ENCODE measurements around the gene LPAR3. TPM values are rescaled to one million over a fixed set of nuclear protein-coding genes. Genes with fewer than 3 reads are reported as not detected.

Gene LPAR3
- total RNA-seq, 2 experiments from 2014 or later = 0.74 to 1.1 TPM

GRCh38 chr1:84780000-84780716 lies 112.8 kb downstream of the LPAR3 start:
- no peaks in the 10 kb centered on the region for H3K9me3 Mint-ChIP-seq
- no peaks in the 10 kb centered on the region for H3K36me3 Mint-ChIP-seq (ENCODE audit: low read depth)
- H3K27me3 Mint-ChIP-seq (ENCODE audit: low read depth) = no peaks in the 10 kb centered on the region
- no peak overlapping the region for H3K4me3 Mint-ChIP-seq
- no peak overlapping the region for H3K27ac Mint-ChIP-seq
- peak; percentile 23 for DNase-seq
- CTCF ChIA-PET = interaction anchor here (0.6 to 1.4 kb wide), 5 partner anchors 13 to 631 kb away, joined by 3 to 7 read pairs (median 5); no protein-coding TSS in a partner anchor
- peaks cover 22% of the 10 kb centered on the region for H3K4me1 Mint-ChIP-seq (ENCODE audit: low read depth)
- intact Hi-C loops (cut with micrococcal nuclease) = loop anchor here (5.0 to 10.0 kb wide), 2 partner anchors 245 to 477 kb away; partner anchors contain the start of gene C1orf52

- Mint-ChIP-seq H3K36me3 (ENCODE audit: low read depth) (no peaks in the 10 kb centered on the region), H3K27me3 (ENCODE audit: low read depth) (no peaks in the 10 kb centered on the region), H3K9me3 (no peaks in the 10 kb centered on the region), H3K27ac (no peak overlapping the region), H3K4me1 (ENCODE audit: low read depth) (peaks cover 11% of the 10 kb centered on the region), H3K4me3 (no peak overlapping the region)
- CTCF ChIA-PET = interaction anchor here (0.6 to 1.6 kb wide), 8 partner anchors 9 to 339 kb away, joined by 3 to 12 read pairs (median 4); no protein-coding TSS in a partner anchor
- intact Hi-C loops (cut with micrococcal nuclease) = no loop called here
- no peak for DNase-seq
These were observed 116.4 kb downstream of the LPAR3 start for GRCh38 chr1:84776639-84777038.

GRCh38 chr1:84775535-84775920 lies 117.5 kb downstream of the LPAR3 start:
- Mint-ChIP-seq H3K9me3 (no peaks in the 10 kb centered on the region), H3K4me3 (no peak overlapping the region), H3K27ac (no peak overlapping the region), H3K4me1 (ENCODE audit: low read depth) (peaks cover 9% of the 10 kb centered on the region), H3K36me3 (ENCODE audit: low read depth) (no peaks in the 10 kb centered on the region), H3K27me3 (ENCODE audit: low read depth) (no peaks in the 10 kb centered on the region)
- CTCF ChIA-PET = interaction anchor here (0.7 to 1.6 kb wide), 6 partner anchors 11 to 486 kb away, joined by 3 to 12 read pairs (median 3); no protein-coding TSS in a partner anchor
- no peak for DNase-seq
- intact Hi-C loops (cut with micrococcal nuclease) = no loop called here

GRCh38 chr1:84774669-84775534 lies 118.1 kb downstream of the LPAR3 start:
- CTCF ChIA-PET = interaction anchor here (0.7 to 3.8 kb wide), 6 partner anchors 8 to 485 kb away, joined by 3 to 25 read pairs (median 4); no protein-coding TSS in a partner anchor
- H3K36me3 Mint-ChIP-seq (ENCODE audit: low read depth) = no peaks in the 10 kb centered on the region
- no peak overlapping the region for H3K4me3 Mint-ChIP-seq
- peaks cover 4% of the 10 kb centered on the region for H3K4me1 Mint-ChIP-seq (ENCODE audit: low read depth)
- H3K27me3 Mint-ChIP-seq (ENCODE audit: low read depth) = no peaks in the 10 kb centered on the region
- intact Hi-C loops (cut with micrococcal nuclease) = loop anchor here (5.0 kb wide), 3 partner anchors 108 to 868 kb away; no protein-coding TSS in a partner anchor
- H3K27ac Mint-ChIP-seq = no peak overlapping the region
- H3K9me3 Mint-ChIP-seq = no peaks in the 10 kb centered on the region
- no peak for DNase-seq

GRCh38 chr1:84773933-84774497 lies 119.0 kb downstream of the LPAR3 start:
- H3K4me3 Mint-ChIP-seq = no peak overlapping the region

GRCh38 chr1:84773195-84773594 lies 119.8 kb downstream of the LPAR3 start:
- Mint-ChIP-seq H3K27me3 (ENCODE audit: low read depth) (no peaks in the 10 kb centered on the region), H3K9me3 (no peaks in the 10 kb centered on the region), H3K4me3 (no peak overlapping the region), H3K27ac (no peak overlapping the region), H3K36me3 (ENCODE audit: low read depth) (no peaks in the 10 kb centered on the region), H3K4me1 (ENCODE audit: low read depth) (no peaks in the 10 kb centered on the region)
- CTCF ChIA-PET = interaction anchor here (0.5 to 3.8 kb wide), 11 partner anchors 9 to 867 kb away, joined by 3 to 25 read pairs (median 5); no protein-coding TSS in a partner anchor
- DNase-seq = no peak
- intact Hi-C loops (cut with micrococcal nuclease) = loop anchor here (5.0 kb wide), 3 partner anchors 106 to 866 kb away; no protein-coding TSS in a partner anchor

More at GRCh38 chr1:84773933-84774497, 119.0 kb downstream of the LPAR3 start:
- Mint-ChIP-seq H3K27me3 (ENCODE audit: low read depth) (no peaks in the 10 kb centered on the region), H3K4me1 (ENCODE audit: low read depth) (no peaks in the 10 kb centered on the region), H3K36me3 (ENCODE audit: low read depth) (no peaks in the 10 kb centered on the region), H3K9me3 (no peaks in the 10 kb centered on the region), H3K27ac (no peak overlapping the region)
- CTCF ChIA-PET = interaction anchor here (0.6 to 3.8 kb wide), 3 partner anchors 8 to 161 kb away, joined by 3 to 25 read pairs (median 4); no protein-coding TSS in a partner anchor
- DNase-seq = no peak
- intact Hi-C loops (cut with micrococcal nuclease) = loop anchor here (5.0 kb wide), 3 partner anchors 107 to 867 kb away; no protein-coding TSS in a partner anchor

- no peaks in the 10 kb centered on the region for H3K36me3 Mint-ChIP-seq (ENCODE audit: low read depth)
- H3K27me3 Mint-ChIP-seq (ENCODE audit: low read depth) = no peaks in the 10 kb centered on the region
- no peaks in the 10 kb centered on the region for H3K4me1 Mint-ChIP-seq (ENCODE audit: low read depth)
- H3K9me3 Mint-ChIP-seq = no peaks in the 10 kb centered on the region
- no peak overlapping the region for H3K4me3 Mint-ChIP-seq
- peak; percentile 86 for DNase-seq
- no peak overlapping the region for H3K27ac Mint-ChIP-seq
- intact Hi-C loops (cut with micrococcal nuclease) = loop anchor here (1.0 to 5.0 kb wide), 8 partner anchors 19 to 865 kb away; partner anchors contain the start of gene PRKACB
- CTCF ChIA-PET = interaction anchor here (0.5 to 3.8 kb wide), 33 partner anchors 9 to 867 kb away, joined by 3 to 25 read pairs (median 3); no protein-coding TSS in a partner anchor
These were observed 120.5 kb downstream of the LPAR3 start for GRCh38 chr1:84772428-84772943.

- intact Hi-C loops (cut with micrococcal nuclease) = loop anchor here (1.0 to 5.0 kb wide), 8 partner anchors 19 to 865 kb away; partner anchors contain the start of gene PRKACB
- CTCF ChIA-PET = interaction anchor here (0.6 to 3.8 kb wide), 30 partner anchors 10 to 866 kb away, joined by 3 to 25 read pairs (median 4); no protein-coding TSS in a partner anchor
- Mint-ChIP-seq H3K27ac (no peak overlapping the region), H3K27me3 (ENCODE audit: low read depth) (no peaks in the 10 kb centered on the region), H3K4me1 (ENCODE audit: low read depth) (no peaks in the 10 kb centered on the region), H3K36me3 (ENCODE audit: low read depth) (no peaks in the 10 kb centered on the region), H3K9me3 (no peaks in the 10 kb centered on the region), H3K4me3 (no peak overlapping the region)
- DNase-seq = no peak
These were observed 121.1 kb downstream of the LPAR3 start for GRCh38 chr1:84771895-84772294.

- CTCF ChIA-PET = interaction anchor here (1.1 kb wide), 1 partner anchor 12 kb away, joined by 3 read pairs; no protein-coding TSS in a partner anchor
- intact Hi-C loops (cut with micrococcal nuclease) = loop anchor here (5.0 kb wide), 3 partner anchors 103 to 863 kb away; no protein-coding TSS in a partner anchor
- no peaks in the 10 kb centered on the region for H3K27me3 Mint-ChIP-seq (ENCODE audit: low read depth)
- no peak overlapping the region for H3K27ac Mint-ChIP-seq
- H3K4me1 Mint-ChIP-seq (ENCODE audit: low read depth) = no peaks in the 10 kb centered on the region
- H3K36me3 Mint-ChIP-seq (ENCODE audit: low read depth) = no peaks in the 10 kb centered on the region
- H3K9me3 Mint-ChIP-seq = no peaks in the 10 kb centered on the region
- H3K4me3 Mint-ChIP-seq = no peak overlapping the region
- no peak for DNase-seq
These were observed 122.5 kb downstream of the LPAR3 start for GRCh38 chr1:84770481-84770880.

GRCh38 chr1:84769636-84770035 lies 123.4 kb downstream of the LPAR3 start:
- H3K4me1 Mint-ChIP-seq (ENCODE audit: low read depth) = no peaks in the 10 kb centered on the region
- intact Hi-C loops (cut with micrococcal nuclease) = loop anchor here (5.0 kb wide), 3 partner anchors 102 to 862 kb away; no protein-coding TSS in a partner anchor
- CTCF ChIA-PET = interaction anchor here (0.8 to 1.1 kb wide), 3 partner anchors 11 to 321 kb away, joined by 3 read pairs; no protein-coding TSS in a partner anchor
- peaks cover 3% of the 10 kb centered on the region for H3K27me3 Mint-ChIP-seq (ENCODE audit: low read depth)
- DNase-seq = no peak
- no peaks in the 10 kb centered on the region for H3K9me3 Mint-ChIP-seq
- no peak overlapping the region for H3K27ac Mint-ChIP-seq
- no peak overlapping the region for H3K4me3 Mint-ChIP-seq
- no peaks in the 10 kb centered on the region for H3K36me3 Mint-ChIP-seq (ENCODE audit: low read depth)

- DNase-seq = no peak
- H3K4me3 Mint-ChIP-seq = no peak overlapping the region
- H3K4me1 Mint-ChIP-seq (ENCODE audit: low read depth) = no peaks in the 10 kb centered on the region
- intact Hi-C loops (cut with micrococcal nuclease) = no loop called here
- H3K36me3 Mint-ChIP-seq (ENCODE audit: low read depth) = no peaks in the 10 kb centered on the region
- H3K9me3 Mint-ChIP-seq = no peaks in the 10 kb centered on the region
- no peak overlapping the region for H3K27ac Mint-ChIP-seq
- CTCF ChIA-PET = interaction anchor here (1.1 kb wide), 1 partner anchor 320 kb away, joined by 3 read pairs; no protein-coding TSS in a partner anchor
- H3K27me3 Mint-ChIP-seq (ENCODE audit: low read depth) = peaks cover 3% of the 10 kb centered on the region
These were observed 124.4 kb downstream of the LPAR3 start for GRCh38 chr1:84768634-84769033.

All from activated naive CD4-positive, alpha-beta T cell treated with anti-CD3 and anti-CD28 coated beads for 36 hours (primary cell).